Tibial nerve (tissue), 4 donors: ENCODE measurements around the gene HMGA1. TPM values are rescaled to one million over a fixed set of nuclear protein-coding genes. Genes with fewer than 3 reads are reported as not detected.

Source experiments
- DNase-seq, 2 donors: peaks; one replicate each; pipeline ENCODE4 v3.0.0-alpha.2; 2019; ENCODE audit warnings: low spot score in 2 of 2
- H3K27ac ChIP-seq, 4 donors: fragments of 200-600 bp; sonication (generic) in 3 of 4; one replicate each; pipeline ENCODE4 v1.5.1; 2017 to 2019; ENCODE audit warnings: mild to moderate bottlenecking in 1 of 4
- H3K27me3 ChIP-seq, 2 donors: fragments of 200-600 bp; sonication (generic) in 1 of 2; one replicate each; pipeline versions ENCODE4 v1.5.1 to v1.6.0; 2017 to 2019
- H3K36me3 ChIP-seq, 3 donors: fragments of 200-600 bp; sonication (generic); one replicate each; pipeline ENCODE4 v1.5.1; 2018 to 2019
- H3K4me1 ChIP-seq, 4 donors: fragments of 200-600 bp; sonication (generic) in 3 of 4; one replicate each; pipeline ENCODE4 v1.5.1; 2017 to 2019
- H3K4me3 ChIP-seq, 4 donors: fragments of 200-600 bp; sonication (generic) in 3 of 4; one replicate each; pipeline ENCODE4 v1.5.1; 2017 to 2019; ENCODE audit warnings: mild to moderate bottlenecking in 1 of 4, moderate library complexity in 1 of 4
- H3K9me3 ChIP-seq, 4 donors: fragments of 200-600 bp; sonication (generic) in 3 of 4; one replicate each; pipeline ENCODE4 v1.5.1; 2017 to 2019
- EP300 ChIP-seq, 2 donors: sonication (generic); formaldehyde crosslinking; IDR thresholded peaks; one replicate each; pipeline ENCODE4 v1.6.1; 2017; ENCODE audit warnings: antibody characterized with exemption in 2 of 2, mild to moderate bottlenecking in 1 of 2
- POLR2A ChIP-seq, 2 donors: fragments of 450-650 bp; IDR thresholded peaks; one replicate each; pipeline ENCODE4 v1.6.1; 2017; ENCODE audit warnings: antibody characterized with exemption in 2 of 2, mild to moderate bottlenecking in 2 of 2, moderate library complexity in 2 of 2
- whole genome bisulfite sequencing, 2 donors: methylation state at CpG; one replicate each; pipeline ENCODE4 v1.1.5; 2018; 5-methylcytosine and 5-hydroxymethylcytosine counted together
- total RNA-seq, 4 donors: library from RNA; depleted of rRNA; stranded (reverse); fragments of >200 nt; gene quantifications; one replicate each; pipeline ENCODE4 v1.1.0, GENCODE V29; 2016
- TF ChIP-seq, protein P1 (sequence below), 5 experiments: fragments of 200-600 bp in 3 of 5; fragments of 450-650 bp in 2 of 5; sonication (generic) in 3 of 5; IDR thresholded peaks; one replicate each; pipeline ENCODE4 v1.5.1; 2016 to 2019; ENCODE audit warnings: antibody characterized with exemption in 5 of 5, mild to moderate bottlenecking in 3 of 5, moderate library complexity in 2 of 5

The HMGA1 gene
- total RNA-seq, 4 donors from 2014 or later: 6.5 to 32.7 (median 7.8) TPM

GRCh38 chr6:34240329-34241248 lies 3.9 kb downstream of the HMGA1 start:
- H3K9me3 ChIP-seq: no peaks in the 10 kb centered on the region
- TF ChIP-seq EP300 (IDR thresholded peaks at IDR 0.05) (no peak), POLR2A (IDR thresholded peaks at IDR 0.05) (no peak)
- TF ChIP-seq, protein P1, sequence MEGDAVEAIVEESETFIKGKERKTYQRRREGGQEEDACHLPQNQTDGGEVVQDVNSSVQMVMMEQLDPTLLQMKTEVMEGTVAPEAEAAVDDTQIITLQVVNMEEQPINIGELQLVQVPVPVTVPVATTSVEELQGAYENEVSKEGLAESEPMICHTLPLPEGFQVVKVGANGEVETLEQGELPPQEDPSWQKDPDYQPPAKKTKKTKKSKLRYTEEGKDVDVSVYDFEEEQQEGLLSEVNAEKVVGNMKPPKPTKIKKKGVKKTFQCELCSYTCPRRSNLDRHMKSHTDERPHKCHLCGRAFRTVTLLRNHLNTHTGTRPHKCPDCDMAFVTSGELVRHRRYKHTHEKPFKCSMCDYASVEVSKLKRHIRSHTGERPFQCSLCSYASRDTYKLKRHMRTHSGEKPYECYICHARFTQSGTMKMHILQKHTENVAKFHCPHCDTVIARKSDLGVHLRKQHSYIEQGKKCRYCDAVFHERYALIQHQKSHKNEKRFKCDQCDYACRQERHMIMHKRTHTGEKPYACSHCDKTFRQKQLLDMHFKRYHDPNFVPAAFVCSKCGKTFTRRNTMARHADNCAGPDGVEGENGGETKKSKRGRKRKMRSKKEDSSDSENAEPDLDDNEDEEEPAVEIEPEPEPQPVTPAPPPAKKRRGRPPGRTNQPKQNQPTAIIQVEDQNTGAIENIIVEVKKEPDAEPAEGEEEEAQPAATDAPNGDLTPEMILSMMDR (IDR thresholded peaks at IDR 0.05): no peak
- peaks cover 0 to 26% (median 0%) of the 10 kb centered on the region in 3 donors for H3K36me3 ChIP-seq
- no peak for DNase-seq
- peak overlapping the region in 2 of 4 donors; percentile 29 for H3K27ac ChIP-seq
- 85 to 89% methylated on average over 22 of the region's 22 CpGs for WGBS, 2 donors
- H3K27me3 ChIP-seq: no peaks in the 10 kb centered on the region
- no peak overlapping the region for H3K4me3 ChIP-seq
- H3K4me1 ChIP-seq: peaks cover 0 to 65% (median 27%) of the 10 kb centered on the region in 4 donors

DNA sequence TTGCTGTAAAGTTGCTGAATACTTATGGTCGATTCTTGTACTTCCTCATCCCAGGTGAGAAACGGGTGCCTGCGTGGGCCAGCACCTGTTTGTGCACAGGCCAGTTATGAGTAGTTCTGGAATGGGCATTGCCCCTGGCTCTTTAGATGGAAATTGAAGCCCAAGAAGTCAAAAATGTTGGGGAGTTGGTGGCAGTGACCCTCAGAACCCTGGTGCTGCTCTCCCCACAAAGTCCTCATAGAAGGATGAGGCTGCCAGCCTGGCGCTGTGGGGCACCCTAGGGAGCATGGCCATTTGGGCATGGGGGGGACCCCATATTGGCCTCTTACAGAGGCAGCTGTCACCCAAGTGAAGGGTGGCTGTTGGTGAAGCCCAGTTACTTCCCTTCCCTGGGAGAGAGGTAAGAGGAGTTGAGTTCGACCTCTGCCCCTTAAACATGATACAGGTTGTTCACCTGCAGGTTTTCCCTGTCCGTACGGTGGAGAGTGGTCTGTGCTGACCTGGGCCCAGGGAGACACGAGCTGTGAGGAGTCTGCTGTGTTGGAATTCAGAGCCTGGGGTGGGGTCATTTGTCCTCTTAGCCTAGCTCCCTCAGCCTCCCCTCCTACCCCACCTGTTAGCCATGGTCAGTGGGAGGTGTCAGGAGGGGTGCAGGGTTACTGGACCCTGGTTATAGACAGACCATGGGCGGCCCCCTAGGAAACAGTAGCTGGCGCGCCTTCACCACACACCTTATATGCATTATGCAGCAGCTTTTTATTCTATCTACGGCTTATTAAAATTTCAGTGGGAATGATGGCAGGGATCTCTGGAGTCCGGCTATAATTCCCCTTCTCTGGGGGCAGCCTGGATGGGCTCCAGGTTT lies 4.9 kb downstream of the HMGA1 start:
- TF ChIP-seq, protein P1 (IDR thresholded peaks at IDR 0.05): no peak
- TF ChIP-seq EP300 (IDR thresholded peaks at IDR 0.05) (no peak), POLR2A (IDR thresholded peaks at IDR 0.05) (no peak)
- no peak for DNase-seq
- 89 to 90% methylated on average over 13 of the region's 13 CpGs for WGBS, 2 donors

GRCh38 chr6:34242252-34243130 lies 5.8 kb downstream of the HMGA1 start:
- 75 to 81% methylated on average over 6 to 7 of the region's 7 CpGs for WGBS, 2 donors
- Histone ChIP-seq H3K27me3 (no peaks in the 10 kb centered on the region), H3K36me3 (peaks cover 0 to 33% (median 0%) of the 10 kb centered on the region in 3 donors), H3K4me1 (peaks cover 0 to 71% (median 26%) of the 10 kb centered on the region in 4 donors), H3K9me3 (no peaks in the 10 kb centered on the region), H3K27ac (peak overlapping the region in 2 of 4 donors; percentile 39 to 80), H3K4me3 (no peak overlapping the region)
- DNase-seq: no peak
- TF ChIP-seq, protein P1 (IDR thresholded peaks at IDR 0.05): no peak
- no peak for TF ChIP-seq EP300 (IDR thresholded peaks at IDR 0.05)
- no peak for TF ChIP-seq POLR2A (IDR thresholded peaks at IDR 0.05)

More for the DNA sequence above, 4.9 kb downstream of the HMGA1 start:
- Histone ChIP-seq H3K27ac (no peak overlapping the region), H3K36me3 (peaks cover 0 to 29% (median 0%) of the 10 kb centered on the region in 3 donors), H3K27me3 (no peaks in the 10 kb centered on the region), H3K9me3 (no peaks in the 10 kb centered on the region), H3K4me1 (peaks cover 0 to 63% (median 21%) of the 10 kb centered on the region in 4 donors), H3K4me3 (no peak overlapping the region)

GRCh38 chr6:34243131-34243771 lies 6.6 kb downstream of the HMGA1 start:
- Histone ChIP-seq H3K4me1 (peaks cover 0 to 72% (median 30%) of the 10 kb centered on the region in 4 donors), H3K36me3 (peaks cover 0 to 33% (median 0%) of the 10 kb centered on the region in 3 donors), H3K9me3 (no peaks in the 10 kb centered on the region), H3K27ac (peak overlapping the region in 2 of 4 donors; percentile 39 to 80), H3K27me3 (no peaks in the 10 kb centered on the region), H3K4me3 (no peak overlapping the region)
- TF ChIP-seq, protein P1 (IDR thresholded peaks at IDR 0.05): no peak
- TF ChIP-seq POLR2A (IDR thresholded peaks at IDR 0.05) (no peak), EP300 (IDR thresholded peaks at IDR 0.05) (no peak)
- DNase-seq: no peak
- WGBS, 2 donors: 44 to 52% methylated on average over 5 of the region's 5 CpGs
